Activated CD8-positive, alpha-beta T cell treated with anti-CD3 and anti-CD28 coated beads for 36 hours (primary cell): ENCODE data around the gene HAUS2. TPM values are rescaled to one million over a fixed set of nuclear protein-coding genes. Genes with fewer than 3 reads are reported as not detected.

Experiments
- ATAC-seq: fragments of 200-7000 bp; cut with Tn5 transposase; one replicate; pipeline ENCODE4 v1.10.0; 2021; ENCODE audit warnings: mild to moderate bottlenecking, moderate library complexity
- CTCF ChIA-PET: fragments of 350-600 bp; sonication (Branson Sonifier 250); formaldehyde crosslinking; loops from one replicate; lab custom pipeline; 2021; ENCODE audit warnings: antibody characterized with exemption; lab: Charles Lee
- POLR2A ChIA-PET: fragments of 350-600 bp; sonication (Branson Sonifier 250); formaldehyde crosslinking; loops from one replicate; lab custom pipeline; 2021; ENCODE audit warnings: antibody characterized with exemption; lab: Charles Lee
- DNase-seq: peaks from one replicate; pipeline ENCODE4 v3.0.0-alpha.2; 2020
- H3K27ac Mint-ChIP-seq: one replicate; pipeline ENCODE4 v1.8.0; 2021; ENCODE audit warnings: mild to moderate bottlenecking, mixed read lengths
- H3K27me3 Mint-ChIP-seq: one replicate; pipeline ENCODE4 v1.8.0; 2021; ENCODE audit warnings: mixed read lengths
- H3K36me3 Mint-ChIP-seq: one replicate; pipeline ENCODE4 v1.8.0; 2021; ENCODE audit warnings: low read depth, mixed read lengths
- H3K4me1 Mint-ChIP-seq: one replicate; pipeline ENCODE4 v1.8.0; 2021; ENCODE audit warnings: low read depth, mixed read lengths
- H3K4me3 Mint-ChIP-seq: one replicate; pipeline ENCODE4 v1.8.0; 2021; ENCODE audit warnings: mild to moderate bottlenecking, moderate library complexity, mixed read lengths
- H3K9me3 Mint-ChIP-seq: one replicate; pipeline ENCODE4 v1.8.0; 2021; ENCODE audit warnings: mixed read lengths
- intact Hi-C: fragments of 100-400 bp; cut with micrococcal nuclease; formaldehyde crosslinking; loops from one replicate; pipeline ENCODE4 v1.10.0; 2022
- total RNA-seq, 2 experiments: library from RNA; stranded (reverse); gene quantifications; one replicate each; pipeline ENCODE4 v1.2.3, GENCODE V29; 2021
- TF ChIP-seq, protein P1 (sequence below): fragments of 200-600 bp; IDR thresholded peaks from one replicate; pipeline ENCODE4 v1.8.0; 2022; ENCODE audit warnings: antibody characterized with exemption, mild to moderate bottlenecking

HAUS2 gene
- total RNA-seq, 2 experiments from 2014 or later: 45.3 to 48.8 TPM

GRCh38 chr15:42590619-42591237, 42.1 kb downstream of the HAUS2 start:
- no peak for DNase-seq
- no peak for ATAC-seq
- no peak overlapping the region for H3K27ac Mint-ChIP-seq
- H3K36me3 Mint-ChIP-seq: peaks cover 3% of the 10 kb centered on the region
- H3K9me3 Mint-ChIP-seq: no peaks in the 10 kb centered on the region
- ChIA-PET CTCF (interaction anchor here (1.2 to 1.6 kb wide), 2 partner anchors 18 to 61 kb away, joined by 3 to 4 read pairs; no protein-coding TSS in a partner anchor), POLR2A (no interaction called here)
- H3K27me3 Mint-ChIP-seq: no peaks in the 10 kb centered on the region
- TF ChIP-seq, protein P1, sequence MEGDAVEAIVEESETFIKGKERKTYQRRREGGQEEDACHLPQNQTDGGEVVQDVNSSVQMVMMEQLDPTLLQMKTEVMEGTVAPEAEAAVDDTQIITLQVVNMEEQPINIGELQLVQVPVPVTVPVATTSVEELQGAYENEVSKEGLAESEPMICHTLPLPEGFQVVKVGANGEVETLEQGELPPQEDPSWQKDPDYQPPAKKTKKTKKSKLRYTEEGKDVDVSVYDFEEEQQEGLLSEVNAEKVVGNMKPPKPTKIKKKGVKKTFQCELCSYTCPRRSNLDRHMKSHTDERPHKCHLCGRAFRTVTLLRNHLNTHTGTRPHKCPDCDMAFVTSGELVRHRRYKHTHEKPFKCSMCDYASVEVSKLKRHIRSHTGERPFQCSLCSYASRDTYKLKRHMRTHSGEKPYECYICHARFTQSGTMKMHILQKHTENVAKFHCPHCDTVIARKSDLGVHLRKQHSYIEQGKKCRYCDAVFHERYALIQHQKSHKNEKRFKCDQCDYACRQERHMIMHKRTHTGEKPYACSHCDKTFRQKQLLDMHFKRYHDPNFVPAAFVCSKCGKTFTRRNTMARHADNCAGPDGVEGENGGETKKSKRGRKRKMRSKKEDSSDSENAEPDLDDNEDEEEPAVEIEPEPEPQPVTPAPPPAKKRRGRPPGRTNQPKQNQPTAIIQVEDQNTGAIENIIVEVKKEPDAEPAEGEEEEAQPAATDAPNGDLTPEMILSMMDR: no peak
- intact Hi-C loops: no loop called here
- H3K4me3 Mint-ChIP-seq: no peak overlapping the region
- no peaks in the 10 kb centered on the region for H3K4me1 Mint-ChIP-seq

DNA sequence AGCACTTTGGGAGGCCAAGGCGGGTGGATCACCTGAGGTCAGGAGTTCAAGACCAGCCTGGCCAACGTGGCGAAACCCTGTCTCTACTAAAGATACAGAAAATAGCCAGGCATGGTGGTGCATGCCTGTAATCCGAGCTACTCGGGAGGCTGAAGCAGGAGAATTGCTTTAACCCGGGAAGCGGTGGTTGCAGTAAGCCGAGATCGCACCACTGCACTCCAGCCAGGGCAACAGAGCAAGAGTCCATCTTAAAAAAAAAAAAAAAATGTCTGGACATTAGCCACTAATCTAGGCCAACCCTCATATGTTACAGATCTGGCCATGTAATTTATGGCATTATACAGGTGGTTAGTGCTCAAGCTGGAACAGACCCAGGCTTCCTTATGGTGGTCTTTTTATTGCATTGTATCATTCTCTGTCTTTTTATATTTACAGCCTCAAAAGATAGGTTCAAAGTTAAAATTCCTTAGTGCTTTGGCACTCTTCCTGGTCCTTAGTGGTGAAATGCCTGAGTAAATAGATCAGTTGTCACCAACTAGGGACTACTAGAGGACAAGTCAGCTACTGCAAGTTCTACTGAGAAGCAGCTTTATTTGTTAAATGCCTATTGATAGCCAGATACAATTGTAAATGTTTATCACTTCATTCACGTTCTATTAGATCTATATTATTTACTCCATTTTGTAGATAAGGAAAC, 42.7 kb downstream of the HAUS2 start:
- H3K36me3 Mint-ChIP-seq: peaks cover 3% of the 10 kb centered on the region
- no peak overlapping the region for H3K27ac Mint-ChIP-seq
- ChIA-PET CTCF (interaction anchor here (0.6 to 1.7 kb wide), 5 partner anchors 9 to 60 kb away, joined by 3 to 7 read pairs (median 4); no protein-coding TSS in a partner anchor), POLR2A (interaction anchor here (1.0 kb wide), 1 partner anchor 16 kb away, joined by 3 read pairs; the partner anchor contains the start of gene STARD9)
- no peaks in the 10 kb centered on the region for H3K27me3 Mint-ChIP-seq
- TF ChIP-seq, protein P1: no peak
- intact Hi-C loops: no loop called here
- H3K9me3 Mint-ChIP-seq: no peaks in the 10 kb centered on the region
- H3K4me3 Mint-ChIP-seq: no peak overlapping the region
- no peaks in the 10 kb centered on the region for H3K4me1 Mint-ChIP-seq
- ATAC-seq (no peak), DNase-seq (no peak)

DNA sequence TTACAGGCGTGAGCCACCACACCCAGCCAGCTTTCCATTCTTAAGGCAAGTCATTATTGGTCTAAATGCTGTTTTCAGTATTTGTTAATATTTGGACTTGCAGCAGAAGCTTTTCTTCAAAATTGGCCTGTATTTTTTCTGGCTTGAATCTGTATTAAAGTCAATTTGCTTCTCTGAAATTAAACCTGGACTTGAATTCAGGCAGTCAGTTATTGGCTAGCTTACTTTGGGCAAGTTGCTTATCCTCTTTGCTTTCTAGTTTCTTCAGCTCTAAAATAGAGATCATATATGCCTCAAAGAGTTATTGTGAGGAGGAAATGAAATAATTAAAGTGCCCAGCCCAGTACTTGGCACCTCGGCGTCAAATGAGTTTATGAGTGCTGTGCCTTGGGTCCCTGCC, 44.1 kb downstream of the HAUS2 start:
- H3K4me3 Mint-ChIP-seq: no peak overlapping the region
- no peaks in the 10 kb centered on the region for H3K9me3 Mint-ChIP-seq
- intact Hi-C loops: no loop called here
- H3K4me1 Mint-ChIP-seq: no peaks in the 10 kb centered on the region
- no peak overlapping the region for H3K27ac Mint-ChIP-seq
- ATAC-seq (no peak), DNase-seq (no peak)
- no peaks in the 10 kb centered on the region for H3K27me3 Mint-ChIP-seq
- POLR2A ChIA-PET: no interaction called here
- TF ChIP-seq, protein P1: no peak
- CTCF ChIA-PET: interaction anchor here (1.7 kb wide), 1 partner anchor 11 kb away, joined by 4 read pairs; no protein-coding TSS in a partner anchor
- H3K36me3 Mint-ChIP-seq: peaks cover 3% of the 10 kb centered on the region

GRCh38 chr15:42593143-42593542, 44.5 kb downstream of the HAUS2 start:
- Mint-ChIP-seq H3K36me3 (peaks cover 3% of the 10 kb centered on the region), H3K4me3 (no peak overlapping the region), H3K27ac (no peak overlapping the region), H3K4me1 (no peaks in the 10 kb centered on the region), H3K27me3 (no peaks in the 10 kb centered on the region), H3K9me3 (no peaks in the 10 kb centered on the region)
- TF ChIP-seq, protein P1: no peak
- intact Hi-C loops: no loop called here
- POLR2A ChIA-PET: no interaction called here
- CTCF ChIA-PET: interaction anchor here (0.7 to 1.7 kb wide), 2 partner anchors 10 to 12 kb away, joined by 3 to 4 read pairs; no protein-coding TSS in a partner anchor
- ATAC-seq: no peak
- no peak for DNase-seq

- POLR2A ChIA-PET: no interaction called here
- intact Hi-C loops: no loop called here
- Mint-ChIP-seq H3K4me1 (no peaks in the 10 kb centered on the region), H3K36me3 (peaks cover 3% of the 10 kb centered on the region), H3K27ac (no peak overlapping the region), H3K27me3 (no peaks in the 10 kb centered on the region), H3K4me3 (no peak overlapping the region), H3K9me3 (no peaks in the 10 kb centered on the region)
- ATAC-seq (no peak), DNase-seq (no peak)
- TF ChIP-seq, protein P1: no peak
- CTCF ChIA-PET: interaction anchor here (1.4 kb wide), 1 partner anchor 57 kb away, joined by 4 read pairs; no protein-coding TSS in a partner anchor
These were observed 45.5 kb downstream of the HAUS2 start for GRCh38 chr15:42594095-42594494.
